Activated CD8-positive, alpha-beta T cell treated with anti-CD3 and anti-CD28 coated beads for 36 hours (primary cell): ENCODE results near the gene CLSTN2. TPM values are rescaled to one million over a fixed set of nuclear protein-coding genes. Genes with fewer than 3 reads are reported as not detected.

Source experiments
- ATAC-seq: fragments of 200-7000 bp; cut with Tn5 transposase; one replicate; pipeline ENCODE4 v1.10.0; 2021; ENCODE audit warnings: mild to moderate bottlenecking, moderate library complexity
- CTCF ChIA-PET: fragments of 350-600 bp; sonication (Branson Sonifier 250); formaldehyde crosslinking; loops from one replicate; lab custom pipeline; 2021; ENCODE audit warnings: antibody characterized with exemption; lab: Charles Lee
- POLR2A ChIA-PET: fragments of 350-600 bp; sonication (Branson Sonifier 250); formaldehyde crosslinking; loops from one replicate; lab custom pipeline; 2021; ENCODE audit warnings: antibody characterized with exemption; lab: Charles Lee
- DNase-seq: peaks from one replicate; pipeline ENCODE4 v3.0.0-alpha.2; 2020
- H3K27ac Mint-ChIP-seq: one replicate; pipeline ENCODE4 v1.8.0; 2021; ENCODE audit warnings: mild to moderate bottlenecking, mixed read lengths
- H3K27me3 Mint-ChIP-seq: one replicate; pipeline ENCODE4 v1.8.0; 2021; ENCODE audit warnings: mixed read lengths
- H3K36me3 Mint-ChIP-seq: one replicate; pipeline ENCODE4 v1.8.0; 2021; ENCODE audit warnings: low read depth, mixed read lengths
- H3K4me1 Mint-ChIP-seq: one replicate; pipeline ENCODE4 v1.8.0; 2021; ENCODE audit warnings: low read depth, mixed read lengths
- H3K4me3 Mint-ChIP-seq: one replicate; pipeline ENCODE4 v1.8.0; 2021; ENCODE audit warnings: mild to moderate bottlenecking, moderate library complexity, mixed read lengths
- H3K9me3 Mint-ChIP-seq: one replicate; pipeline ENCODE4 v1.8.0; 2021; ENCODE audit warnings: mixed read lengths
- intact Hi-C: fragments of 100-400 bp; cut with micrococcal nuclease; formaldehyde crosslinking; loops from one replicate; pipeline ENCODE4 v1.10.0; 2022
- total RNA-seq, 2 experiments: library from RNA; stranded (reverse); gene quantifications; one replicate each; pipeline ENCODE4 v1.2.3, GENCODE V29; 2021
- TF ChIP-seq, protein P1 (sequence below): fragments of 200-600 bp; IDR thresholded peaks from one replicate; pipeline ENCODE4 v1.8.0; 2022; ENCODE audit warnings: antibody characterized with exemption, mild to moderate bottlenecking

CLSTN2 gene
- total RNA-seq, 2 experiments from 2014 or later: not detected

DNA sequence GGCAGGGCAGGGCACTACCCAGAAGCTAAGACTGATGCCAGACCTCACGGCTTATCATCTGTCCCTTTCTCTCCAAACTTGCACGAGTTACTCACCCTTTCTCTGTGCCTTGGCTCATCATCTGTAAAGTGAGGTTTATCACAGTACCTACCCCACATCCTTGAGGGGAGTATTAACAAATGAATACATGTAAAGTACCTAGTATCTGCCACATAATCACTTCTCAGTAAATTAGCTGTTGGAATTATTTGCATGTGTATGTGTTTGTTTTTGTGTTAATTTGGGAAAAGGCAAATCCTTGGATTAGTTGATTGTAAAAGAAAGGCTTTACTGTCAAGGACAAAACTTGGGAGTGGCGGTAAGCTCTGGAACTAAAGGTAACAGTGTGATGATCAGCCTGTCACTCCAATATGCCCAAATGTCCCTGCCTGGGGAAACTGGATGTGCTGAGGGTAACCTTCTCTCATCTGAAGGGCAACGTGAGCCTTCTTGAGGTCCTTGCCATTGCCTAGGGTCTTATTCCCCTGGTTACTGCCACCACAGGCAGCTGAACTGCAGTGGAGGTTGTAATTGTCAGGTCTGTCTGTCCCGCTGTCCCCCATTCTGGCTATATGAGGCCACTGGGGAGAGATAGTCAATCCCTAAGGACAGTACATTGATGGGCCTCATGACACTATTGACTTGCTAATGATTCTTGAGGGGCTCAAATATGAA is 269.4 kb downstream of the CLSTN2 start:
- no peaks in the 10 kb centered on the region for H3K9me3 Mint-ChIP-seq

DNA sequence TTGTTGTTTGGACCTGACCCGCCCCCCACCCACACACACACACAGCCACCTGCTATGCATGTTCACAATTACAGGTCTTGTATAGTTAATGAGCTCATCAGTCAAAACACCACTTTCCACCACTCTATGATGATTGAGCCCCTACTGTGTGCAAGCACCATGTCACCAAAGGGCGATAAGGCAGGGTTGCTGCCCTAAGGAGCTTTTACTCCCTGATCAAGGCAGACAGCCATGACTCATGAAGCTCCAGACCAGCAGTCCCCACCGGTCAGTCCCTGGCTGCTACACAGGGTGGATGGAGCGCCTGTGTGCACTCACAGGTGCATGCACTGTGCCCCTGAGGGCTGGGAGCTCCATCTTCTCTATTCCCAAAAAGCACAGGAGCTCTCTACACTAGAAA is 270.6 kb downstream of the CLSTN2 start:
- CTCF ChIA-PET: interaction anchor here (0.8 kb wide), 1 partner anchor 9 kb away, joined by 4 read pairs; no protein-coding TSS in a partner anchor
- TF ChIP-seq, protein P1, sequence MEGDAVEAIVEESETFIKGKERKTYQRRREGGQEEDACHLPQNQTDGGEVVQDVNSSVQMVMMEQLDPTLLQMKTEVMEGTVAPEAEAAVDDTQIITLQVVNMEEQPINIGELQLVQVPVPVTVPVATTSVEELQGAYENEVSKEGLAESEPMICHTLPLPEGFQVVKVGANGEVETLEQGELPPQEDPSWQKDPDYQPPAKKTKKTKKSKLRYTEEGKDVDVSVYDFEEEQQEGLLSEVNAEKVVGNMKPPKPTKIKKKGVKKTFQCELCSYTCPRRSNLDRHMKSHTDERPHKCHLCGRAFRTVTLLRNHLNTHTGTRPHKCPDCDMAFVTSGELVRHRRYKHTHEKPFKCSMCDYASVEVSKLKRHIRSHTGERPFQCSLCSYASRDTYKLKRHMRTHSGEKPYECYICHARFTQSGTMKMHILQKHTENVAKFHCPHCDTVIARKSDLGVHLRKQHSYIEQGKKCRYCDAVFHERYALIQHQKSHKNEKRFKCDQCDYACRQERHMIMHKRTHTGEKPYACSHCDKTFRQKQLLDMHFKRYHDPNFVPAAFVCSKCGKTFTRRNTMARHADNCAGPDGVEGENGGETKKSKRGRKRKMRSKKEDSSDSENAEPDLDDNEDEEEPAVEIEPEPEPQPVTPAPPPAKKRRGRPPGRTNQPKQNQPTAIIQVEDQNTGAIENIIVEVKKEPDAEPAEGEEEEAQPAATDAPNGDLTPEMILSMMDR: no peak
- H3K9me3 Mint-ChIP-seq: no peaks in the 10 kb centered on the region
- H3K4me1 Mint-ChIP-seq: no peaks in the 10 kb centered on the region
- intact Hi-C loops: no loop called here
- POLR2A ChIA-PET: no interaction called here
- H3K4me3 Mint-ChIP-seq: no peak overlapping the region
- peaks cover 5% of the 10 kb centered on the region for H3K27me3 Mint-ChIP-seq
- H3K36me3 Mint-ChIP-seq: no peaks in the 10 kb centered on the region
- no peak overlapping the region for H3K27ac Mint-ChIP-seq
- no peak for DNase-seq
- no peak for ATAC-seq

More for the DNA sequence above, 269.4 kb downstream of the CLSTN2 start:
- Mint-ChIP-seq H3K4me1 (no peaks in the 10 kb centered on the region), H3K27me3 (peaks cover 5% of the 10 kb centered on the region), H3K4me3 (no peak overlapping the region), H3K27ac (no peak overlapping the region), H3K36me3 (no peaks in the 10 kb centered on the region)
- TF ChIP-seq, protein P1: no peak
- DNase-seq (no peak), ATAC-seq (no peak)
- intact Hi-C loops: no loop called here
- ChIA-PET POLR2A (no interaction called here), CTCF (no interaction called here)

DNA sequence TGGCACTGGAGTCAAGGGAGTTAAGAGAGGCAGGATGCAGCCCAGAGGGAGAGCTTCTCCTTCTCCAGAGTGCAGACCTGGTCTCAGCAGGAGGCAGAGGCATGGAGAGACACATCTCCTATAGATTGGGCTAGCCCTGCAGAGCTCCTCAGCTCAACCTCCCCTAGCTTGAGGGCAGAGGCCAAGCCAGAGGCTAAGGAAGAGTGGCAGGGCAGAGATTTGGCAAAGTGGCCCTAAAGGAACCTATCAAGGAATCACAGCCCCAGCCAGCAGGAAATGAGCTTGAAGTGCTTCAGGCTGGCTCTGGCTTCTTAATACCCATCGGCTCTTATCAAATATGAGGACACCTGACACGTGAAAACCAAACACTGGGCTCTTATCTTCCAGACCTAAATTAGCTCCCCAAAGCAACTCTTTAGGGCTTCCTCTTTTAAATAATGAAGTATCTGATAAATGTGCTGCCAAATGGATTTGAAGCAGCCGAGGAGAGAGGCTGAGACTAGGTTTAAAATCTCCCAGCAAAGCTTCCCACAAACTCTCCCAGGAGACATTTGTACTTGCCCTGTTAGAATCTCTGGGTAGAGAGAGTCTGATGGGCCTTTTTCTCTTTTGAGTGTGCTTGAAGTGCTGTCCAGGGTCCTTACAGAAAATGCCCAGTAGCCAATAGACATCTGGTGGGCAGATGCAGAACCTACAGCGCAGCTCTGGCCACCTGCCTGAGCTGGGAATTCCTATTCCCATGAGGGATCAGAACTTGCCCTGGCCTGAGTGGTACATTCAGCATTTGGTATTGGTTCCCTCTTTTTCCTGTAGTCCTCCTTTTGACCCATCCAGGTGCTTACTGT is 271.4 kb downstream of the CLSTN2 start:
- ChIA-PET CTCF (interaction anchor here (0.8 kb wide), 1 partner anchor 8 kb away, joined by 4 read pairs; no protein-coding TSS in a partner anchor), POLR2A (interaction anchor here (0.7 kb wide), 1 partner anchor 78 kb away, joined by 3 read pairs; no protein-coding TSS in a partner anchor)
- TF ChIP-seq, protein P1: no peak

DNA sequence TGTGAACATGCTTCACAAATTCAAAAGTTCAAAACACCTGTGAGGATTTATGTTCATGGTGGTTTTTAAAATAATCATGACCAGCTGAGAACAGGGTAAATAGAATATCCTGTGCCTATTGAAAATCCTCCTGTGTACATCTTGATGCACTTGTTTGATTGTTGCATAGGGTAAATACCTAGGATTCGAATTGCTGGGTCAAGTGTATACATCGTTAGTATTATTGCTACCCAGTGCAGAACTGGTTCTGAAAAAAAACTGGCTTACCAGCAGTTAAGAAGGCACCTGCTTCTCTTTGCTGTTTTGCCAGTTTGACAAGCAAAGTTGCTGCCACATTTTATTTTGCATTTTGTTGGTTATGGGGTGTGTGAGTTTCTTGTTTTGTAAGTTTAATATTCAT is 272.6 kb downstream of the CLSTN2 start:
- H3K9me3 Mint-ChIP-seq: no peaks in the 10 kb centered on the region
- TF ChIP-seq, protein P1: no peak
- peaks cover 5% of the 10 kb centered on the region for H3K27me3 Mint-ChIP-seq
- ChIA-PET CTCF (no interaction called here), POLR2A (no interaction called here)
- H3K4me3 Mint-ChIP-seq: no peak overlapping the region
- no peaks in the 10 kb centered on the region for H3K36me3 Mint-ChIP-seq
- H3K27ac Mint-ChIP-seq: no peak overlapping the region
- DNase-seq (no peak), ATAC-seq (no peak)
- intact Hi-C loops: no loop called here
- H3K4me1 Mint-ChIP-seq: no peaks in the 10 kb centered on the region

More for the DNA sequence above, 271.4 kb downstream of the CLSTN2 start:
- Mint-ChIP-seq H3K36me3 (no peaks in the 10 kb centered on the region), H3K4me1 (no peaks in the 10 kb centered on the region), H3K4me3 (no peak overlapping the region), H3K27ac (no peak overlapping the region), H3K27me3 (peaks cover 5% of the 10 kb centered on the region), H3K9me3 (no peaks in the 10 kb centered on the region)
- no peak for ATAC-seq
- no peak for DNase-seq
- intact Hi-C loops: no loop called here

DNA sequence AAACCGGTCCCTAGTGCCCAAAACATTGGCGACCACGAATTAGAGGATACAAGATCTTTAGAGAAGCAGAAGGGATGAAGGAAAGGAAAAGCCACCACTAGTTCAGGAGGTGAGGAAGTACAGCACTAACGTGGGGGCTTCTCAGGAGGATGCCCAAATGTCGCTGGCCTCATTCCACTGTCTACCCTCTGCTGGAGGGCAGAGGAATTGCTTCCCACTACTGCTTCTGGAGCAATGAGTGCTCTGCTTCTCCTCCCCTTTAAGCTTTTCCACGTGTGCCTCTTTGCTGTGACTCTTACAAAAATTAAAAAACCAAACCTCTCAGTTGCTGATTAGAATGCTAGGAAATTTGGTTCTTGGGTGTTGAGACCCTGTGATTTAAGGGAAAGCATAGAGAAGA is 281.3 kb downstream of the CLSTN2 start:
- CTCF ChIA-PET: no interaction called here

More for the DNA sequence above, 281.3 kb downstream of the CLSTN2 start:
- POLR2A ChIA-PET: no interaction called here
- Mint-ChIP-seq H3K4me3 (no peak overlapping the region), H3K4me1 (no peaks in the 10 kb centered on the region), H3K27ac (no peak overlapping the region), H3K36me3 (no peaks in the 10 kb centered on the region), H3K27me3 (peaks cover 5% of the 10 kb centered on the region), H3K9me3 (no peaks in the 10 kb centered on the region)
- intact Hi-C loops: no loop called here
- TF ChIP-seq, protein P1: no peak
- DNase-seq (peak; percentile 6), ATAC-seq (no peak)
